Common myeloid progenitor, CD34-positive (primary cell): ENCODE data around the gene SMOC1.

Experiments used
- CTCF ChIA-PET: fragments of 350-600 bp; sonication (Branson Sonifier 250); formaldehyde crosslinking; loops from one replicate; lab custom pipeline; 2021; ENCODE audit warnings: antibody characterized with exemption; lab: Charles Lee
- POLR2A ChIA-PET: fragments of 350-600 bp; sonication (Branson Sonifier 250); formaldehyde crosslinking; loops from one replicate; lab custom pipeline; 2021; ENCODE audit warnings: antibody characterized with exemption; lab: Charles Lee
- DNase-seq, 3 donors: peaks; one replicate each; pipeline versions ENCODE4 v3.0.0 to v3.0.0-alpha.2; 2013
- H3K27ac ChIP-seq, 2 experiments: 1 replicate in 1 of 2; 2 replicates in 1 of 2; pipeline ENCODE4 v1.7.0; 2013; ENCODE audit warnings: inconsistent platforms in 2 of 2, low read length in 2 of 2, mild to moderate bottlenecking in 2 of 2, low read depth in 1 of 2, moderate library complexity in 1 of 2; ENCODE audit not compliant: severe bottlenecking in 2 of 2, insufficient read depth in 1 of 2, poor library complexity in 1 of 2
- H3K27me3 ChIP-seq, 5 experiments: replicated peaks in 2 of 5; 1 replicate in 3 of 5; 2 replicates in 2 of 5; pipeline versions ENCODE4 v1.6.1 to v1.7.0; 2013; ENCODE audit warnings: low read length in 4 of 5, mild to moderate bottlenecking in 2 of 5, moderate library complexity in 2 of 5, inconsistent platforms in 1 of 5; ENCODE audit not compliant: insufficient read depth in 5 of 5, control insufficient read depth in 4 of 5
- H3K36me3 ChIP-seq, 4 experiments: 1 replicate in 2 of 4; 2 replicates in 2 of 4; pipeline versions ENCODE4 v1.6.1 to v1.7.0; 2013; ENCODE audit warnings: low read length in 3 of 4, control low read depth in 1 of 4, mild to moderate bottlenecking in 1 of 4; ENCODE audit not compliant: control insufficient read depth in 4 of 4, insufficient read depth in 4 of 4
- H3K4me1 ChIP-seq, 4 experiments: 1 replicate in 3 of 4; 2 replicates in 1 of 4; pipeline versions ENCODE4 v1.6.1 to v1.7.1; 2013; ENCODE audit warnings: low read length in 3 of 4, mild to moderate bottlenecking in 3 of 4, control low read depth in 1 of 4, inconsistent platforms in 1 of 4, moderate library complexity in 1 of 4; ENCODE audit not compliant: control insufficient read depth in 4 of 4, insufficient read depth in 4 of 4; ENCODE audit errors: control extremely low read depth in 1 of 4
- H3K4me3 ChIP-seq, 7 experiments: 1 replicate in 4 of 7; 2 replicates in 3 of 7; pipeline versions ENCODE4 v1.5.1 to v1.7.0; 2013; ENCODE audit warnings: mild to moderate bottlenecking in 7 of 7, low read length in 6 of 7, moderate library complexity in 6 of 7, inconsistent platforms in 2 of 7, low read depth in 2 of 7, control low read depth in 1 of 7; ENCODE audit not compliant: insufficient read depth in 4 of 7, control insufficient read depth in 1 of 7; ENCODE audit errors: extremely low read depth in 1 of 7
- H3K9me3 ChIP-seq, 5 experiments: 1 replicate in 4 of 5; 2 replicates in 1 of 5; pipeline versions ENCODE4 v1.6.1 to v1.7.1; 2013; ENCODE audit warnings: low read length in 4 of 5, mild to moderate bottlenecking in 2 of 5, inconsistent platforms in 1 of 5, low read depth in 1 of 5, moderate library complexity in 1 of 5; ENCODE audit not compliant: control insufficient read depth in 4 of 5, insufficient read depth in 2 of 5; ENCODE audit errors: control extremely low read depth in 1 of 5
- WGBS: methylation state at CpG from one replicate; pipeline ENCODE4 v1.1.5; 2013; ENCODE audit not compliant: insufficient coverage; 5-methylcytosine and 5-hydroxymethylcytosine counted together

SMOC1 gene

GRCh38 chr14:70009961-70010360 lies 130.7 kb downstream of the SMOC1 start:
- ChIA-PET POLR2A (no interaction called here), CTCF (no interaction called here)
- H3K4me1 ChIP-seq, result peaks cover 0 to 8% (median 3%) of the 10 kb centered on the region in 4 experiments
- 99% methylated on average over 7 of the region's 8 CpGs for WGBS
- no peak overlapping the region for H3K27ac ChIP-seq
- H3K27me3 ChIP-seq, result no peaks in the 10 kb centered on the region
- no peaks in the 10 kb centered on the region for H3K9me3 ChIP-seq
- H3K36me3 ChIP-seq, result no peaks in the 10 kb centered on the region
- no peak for DNase-seq
- no peak overlapping the region for H3K4me3 ChIP-seq

DNA sequence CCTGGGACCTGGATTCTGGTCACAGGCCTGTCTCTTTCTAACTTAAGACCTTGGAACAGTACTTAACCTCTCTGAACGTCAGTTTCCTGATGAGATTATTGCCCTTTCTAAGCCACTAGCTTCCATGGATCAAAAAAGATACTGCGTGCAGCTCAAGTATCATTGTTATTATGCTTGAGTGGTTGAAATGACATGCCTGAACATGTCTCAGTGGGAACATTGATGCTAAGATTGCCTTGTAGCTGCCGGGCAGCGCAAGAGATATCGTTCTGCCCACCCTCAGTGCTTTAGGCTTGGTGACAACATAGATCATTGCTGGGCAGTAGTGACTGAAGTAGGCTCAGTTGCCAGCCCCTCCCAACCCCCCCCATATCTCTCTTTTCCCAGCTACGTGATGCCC lies 131.9 kb downstream of the SMOC1 start:
- Histone ChIP-seq H3K4me1 (peaks cover 0 to 8% (median 3%) of the 10 kb centered on the region in 4 experiments), H3K4me3 (no peak overlapping the region), H3K27me3 (no peaks in the 10 kb centered on the region), H3K9me3 (no peaks in the 10 kb centered on the region), H3K27ac (no peak overlapping the region), H3K36me3 (no peaks in the 10 kb centered on the region)
- WGBS, result 98% methylated on average over 5 of the region's 6 CpGs
- ChIA-PET CTCF (interaction anchor here (1.4 to 1.6 kb wide), 2 partner anchors 17 to 50 kb away, joined by 3 to 6 read pairs; no protein-coding TSS in a partner anchor), POLR2A (no interaction called here)
- no peak for DNase-seq

GRCh38 chr14:70011708-70012107 lies 132.5 kb downstream of the SMOC1 start:
- Histone ChIP-seq H3K4me3 (no peak overlapping the region), H3K36me3 (no peaks in the 10 kb centered on the region), H3K27me3 (no peaks in the 10 kb centered on the region), H3K9me3 (no peaks in the 10 kb centered on the region), H3K27ac (no peak overlapping the region), H3K4me1 (peaks cover 0 to 8% (median 3%) of the 10 kb centered on the region in 4 experiments)
- WGBS, result 100% methylated on average over 5 of the region's 7 CpGs
- ChIA-PET POLR2A (no interaction called here), CTCF (interaction anchor here (1.4 to 2.0 kb wide), 3 partner anchors 16 to 190 kb away, joined by 3 to 6 read pairs (median 6); no protein-coding TSS in a partner anchor)
- DNase-seq, result no peak

GRCh38 chr14:70013271-70013873 lies 134.2 kb downstream of the SMOC1 start:
- Histone ChIP-seq H3K4me1 (peaks cover 0 to 17% (median 8%) of the 10 kb centered on the region in 4 experiments), H3K36me3 (no peaks in the 10 kb centered on the region), H3K27ac (no peak overlapping the region), H3K4me3 (no peak overlapping the region), H3K27me3 (no peaks in the 10 kb centered on the region), H3K9me3 (no peaks in the 10 kb centered on the region)
- peak; percentile 25 to 47 (median 41) for DNase-seq
- ChIA-PET CTCF (interaction anchor here (1.0 to 2.0 kb wide), 4 partner anchors 12 to 192 kb away, joined by 3 to 6 read pairs (median 3); no protein-coding TSS in a partner anchor), POLR2A (no interaction called here)
- WGBS, result 78% methylated on average over 1 of the region's 2 CpGs

GRCh38 chr14:70014406-70015095 lies 135.3 kb downstream of the SMOC1 start:
- H3K27me3 ChIP-seq, result no peaks in the 10 kb centered on the region
- H3K4me3 ChIP-seq, result no peak overlapping the region
- H3K9me3 ChIP-seq, result no peaks in the 10 kb centered on the region
- H3K4me1 ChIP-seq, result peaks cover 0 to 23% (median 16%) of the 10 kb centered on the region in 4 experiments
- ChIA-PET POLR2A (no interaction called here), CTCF (interaction anchor here (1.0 to 1.3 kb wide), 2 partner anchors 13 to 14 kb away, joined by 3 read pairs; no protein-coding TSS in a partner anchor)
- H3K36me3 ChIP-seq, result no peaks in the 10 kb centered on the region
- no peak for DNase-seq
- 92% methylated on average over 4 of the region's 7 CpGs for WGBS
- H3K27ac ChIP-seq, result no peak overlapping the region

DNA sequence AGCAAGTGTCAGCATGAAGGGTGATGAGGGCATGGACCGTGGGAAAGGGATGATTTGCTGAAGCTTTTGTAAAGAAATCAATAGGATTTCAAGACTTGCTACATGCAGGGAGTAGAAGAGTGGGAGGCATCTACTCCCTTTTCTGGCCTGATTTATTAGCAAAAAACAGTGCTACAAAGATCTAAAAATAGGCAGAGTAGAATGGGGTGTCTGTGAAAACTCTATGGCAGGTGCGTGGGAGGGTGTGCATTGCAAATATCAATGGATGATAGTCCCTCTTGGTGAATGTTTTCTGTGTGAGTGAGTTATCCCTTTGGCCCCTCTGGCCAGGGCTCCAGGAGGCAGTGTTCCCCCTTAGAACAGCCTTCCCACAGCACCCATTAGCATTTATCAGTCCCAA lies 139.0 kb downstream of the SMOC1 start:
- peaks cover 0 to 46% (median 38%) of the 10 kb centered on the region in 4 experiments for H3K4me1 ChIP-seq
- no peaks in the 10 kb centered on the region for H3K27me3 ChIP-seq
- no peaks in the 10 kb centered on the region for H3K9me3 ChIP-seq
- ChIA-PET POLR2A (interaction anchor here (0.7 kb wide), 1 partner anchor 251 kb away, joined by 3 read pairs; the partner anchor contains the start of gene SRSF5), CTCF (interaction anchor here (2.2 to 3.8 kb wide), 2 partner anchors 11 to 200 kb away, joined by 12 to 20 read pairs; no protein-coding TSS in a partner anchor)
- WGBS, result 78% methylated on average over 1 of the region's 2 CpGs
- no peaks in the 10 kb centered on the region for H3K36me3 ChIP-seq
- no peak for DNase-seq
- H3K4me3 ChIP-seq, result peak overlapping the region in 3 of 7 experiments; percentile 42 to 73 (median 54)
- H3K27ac ChIP-seq, result no peak overlapping the region
